Pancreas (tissue), 10 donors: ENCODE results near the gene ILF2. TPM values are rescaled to one million over a fixed set of nuclear protein-coding genes. Genes with fewer than 3 reads are reported as not detected.

Experiments used
- ATAC-seq, 4 donors: fragments of 200-7000 bp; cut with Tn5 transposase; one replicate each; pipeline versions ENCODE4 v1.8.0 to v1.9.1; 2020; ENCODE audit warnings: mild to moderate bottlenecking in 4 of 4, moderate library complexity in 4 of 4
- DNase-seq, 6 donors: peaks; one replicate each; pipeline ENCODE4 v3.0.0-alpha.2; 2020
- FAIRE-seq: peaks from 2 replicates; lab custom pipeline; 2012; peaks lifted over from hg19 to GRCh38; lab: Jason Lieb, UNC
- H3K27ac ChIP-seq, 4 donors: fragments of 200-600 bp; sonication (generic); 1 replicate in 3 of 4; 2 replicates in 1 of 4; pipeline versions ENCODE4 v1.5.0 to v1.8.0; 2020
- H3K27me3 ChIP-seq, 4 donors: fragments of 200-600 bp; one replicate each; pipeline ENCODE4 v1.8.0; 2021
- H3K36me3 ChIP-seq, 3 donors: fragments of 200-600 bp; sonication (generic) in 1 of 3; one replicate each; pipeline versions ENCODE4 v1.5.0 to v1.8.0; 2020 to 2021
- H3K4me1 ChIP-seq, 3 donors: fragments of 200-600 bp; one replicate each; pipeline ENCODE4 v1.8.0; 2021
- H3K4me3 ChIP-seq, 4 donors: fragments of 200-600 bp; sonication (generic) in 2 of 4; one replicate each; pipeline versions ENCODE4 v1.5.0 to v1.8.0; 2020 to 2021
- H3K9me3 ChIP-seq, 4 donors: fragments of 200-600 bp; one replicate each; pipeline ENCODE4 v1.8.0; 2021
- CTCF ChIP-seq, 4 donors: fragments of 200-600 bp; sonication (generic) in 3 of 4; IDR thresholded peaks; one replicate each; pipeline versions ENCODE4 v1.5.0 to v1.8.0; 2021; ENCODE audit warnings: antibody characterized with exemption in 4 of 4
- WGBS, 2 donors: extraction: QIAGEN DNeasy Blood & Tissue Kit; methylation state at CpG; one replicate each; pipeline ENCODE4 v1.1.7; 2013; 5-methylcytosine and 5-hydroxymethylcytosine counted together
- intact Hi-C, 3 donors: fragments of 100-400 bp; cut with DNase I; formaldehyde crosslinking; loops; one replicate each; pipeline versions ENCODE4 v1.11.1 to v1.14.2; 2022
- polyA plus RNA-seq, 2 donors: library from polyadenylated mRNA; stranded (reverse); fragments of 200-250 nt; gene quantifications; one replicate each; pipeline ENCODE4 v1.2.3, GENCODE V29; 2013
- total RNA-seq, 6 donors: library from RNA; stranded (reverse); fragmentation: NEBNext Ultra II Directional in 4 of 6; extraction: Animal tissue kit (Norgen Biotek cat#: 25700) in 4 of 6; gene quantifications; one replicate each; pipeline versions ENCODE4 v1.2.1 to v1.2.4, GENCODE V29; 2021 to 2023
- donor health status: healthy with polysubstance abuse.
- donor health status: DM: no; HTN: no; CAD: no; lungs with moderate emphysema.
- donor health status: DM: no; HTN: no; CAD: no.
- donor health status: control.
- donor health status: control.
- donor health status: Bipolar disorder and iron deficiency.
- donor health status: DM: yes; HTN: yes; CAD: no.
- donor health status: DM: no; HTN: no; CAD: no.
- donor health status: DM: no; HTN: no; CAD: no.
- donor health status: DM: yes; HTN: yes; CAD: no.

The ILF2 gene
- total and polyA plus RNA-seq, 8 donors = 25.7 to 63.2 (median 54.3) TPM

GRCh38 chr1:153627715-153628626, 42.8 kb downstream of the ILF2 start, which contains the start of gene S100A1:
S100A1 (plus strand) TSS chr1:153628434; CDS start chr1:153630522, 2,088 bp downstream.
- Histone ChIP-seq H3K36me3 (no peaks in the 10 kb centered on the region), H3K4me3 (peak within 1 kb of the TSS; percentile 14 to 58 (median 31)), H3K27ac (peak within 1 kb of the TSS; percentile 44 to 85 (median 80)), H3K27me3 (no peaks in the 10 kb centered on the region), H3K9me3 (no peaks in the 10 kb centered on the region), H3K4me1 (peaks cover 0 to 9% (median 0%) of the 10 kb centered on the region in 3 donors)
- FAIRE-seq (no peak), DNase-seq (peak in 3 of 6 donors; percentile 56 to 83 (median 65)), ATAC-seq (peak in 2 of 4 donors; percentile 5 to 30)
- intact Hi-C loops = loop anchor here in 1 of 3 donors (10.0 kb wide), 1 partner anchor 53 kb away; no protein-coding TSS in a partner anchor
- WGBS, 2 donors = 49 to 52% methylated on average over 10 of the region's 10 CpGs
- no peak for TF ChIP-seq CTCF (IDR thresholded peaks at IDR 0.05)

GRCh38 chr1:153626904-153627714, 43.7 kb downstream of the ILF2 start, which contains the start of gene S100A13:
S100A13 (minus strand) TSS chr1:153627505; CDS start chr1:153626472, 1,033 bp downstream.
- H3K36me3 ChIP-seq = peaks cover 0 to 5% (median 0%) of the 10 kb centered on the region in 3 donors
- no peaks in the 10 kb centered on the region for H3K27me3 ChIP-seq
- ATAC-seq (peak; percentile 81 to 87 (median 85)), DNase-seq (peak; percentile 78 to 91 (median 86)), FAIRE-seq (no peak)
- H3K4me1 ChIP-seq = peaks cover 0 to 9% (median 0%) of the 10 kb centered on the region in 3 donors
- peak within 1 kb of the TSS; percentile 44 to 85 (median 80) for H3K27ac ChIP-seq
- H3K9me3 ChIP-seq = no peaks in the 10 kb centered on the region
- peak within 1 kb of the TSS; percentile 14 to 58 (median 31) for H3K4me3 ChIP-seq
- WGBS, 2 donors = 3 to 4% methylated on average over 28 of the region's 28 CpGs
- intact Hi-C loops = loop anchor here in 1 of 3 donors (10.0 kb wide), 1 partner anchor 52 kb away; no protein-coding TSS in a partner anchor
- peak; percentile 21 to 44 (median 38) for TF ChIP-seq CTCF (IDR thresholded peaks at IDR 0.05)

GRCh38 chr1:153626477-153626903, 44.3 kb downstream of the ILF2 start:
- Histone ChIP-seq H3K4me1 (peaks cover 0 to 9% (median 0%) of the 10 kb centered on the region in 3 donors), H3K36me3 (peaks cover 0 to 5% (median 0%) of the 10 kb centered on the region in 3 donors), H3K27me3 (no peaks in the 10 kb centered on the region), H3K9me3 (no peaks in the 10 kb centered on the region), H3K27ac (peak overlapping the region; percentile 44 to 85 (median 80)), H3K4me3 (peak overlapping the region in 3 of 4 donors; percentile 22 to 58 (median 40))
- peak in 1 of 6 donors; percentile 18 for DNase-seq
- no peak for FAIRE-seq
- no peak for ATAC-seq
- intact Hi-C loops = loop anchor here in 1 of 3 donors (10.0 kb wide), 1 partner anchor 52 kb away; no protein-coding TSS in a partner anchor
- TF ChIP-seq CTCF (IDR thresholded peaks at IDR 0.05) = no peak
- 44 to 49% methylated on average over 3 of the region's 3 CpGs for WGBS, 2 donors

- no peak for ATAC-seq
- Histone ChIP-seq H3K27ac (no peak overlapping the region), H3K4me3 (no peak overlapping the region), H3K27me3 (no peaks in the 10 kb centered on the region), H3K36me3 (peaks cover 0 to 5% (median 0%) of the 10 kb centered on the region in 3 donors), H3K4me1 (peaks cover 0 to 9% (median 0%) of the 10 kb centered on the region in 3 donors), H3K9me3 (no peaks in the 10 kb centered on the region)
- no peak for TF ChIP-seq CTCF (IDR thresholded peaks at IDR 0.05)
- DNase-seq = peak in 1 of 6 donors; percentile 12
- intact Hi-C loops = loop anchor here in 1 of 3 donors (10.0 kb wide), 1 partner anchor 50 kb away; no protein-coding TSS in a partner anchor
- no peak for FAIRE-seq
- WGBS, 2 donors = 92 to 93% methylated on average over 10 of the region's 10 CpGs
These were observed 45.7 kb downstream of the ILF2 start for GRCh38 chr1:153624965-153625611.
